ENCODE data around the gene C8G.

C8G gene

GRCh38 chr9:136944519-136945332 is at the start of gene C8G, which contains the start of gene FBXW5:
Gene C8G, plus strand, starts transcription at chr9:136945243. Its CDS starts 78 bp downstream, at chr9:136945321.
Gene FBXW5, minus strand, starts transcription at chr9:136944738. Its CDS starts 655 bp downstream, at chr9:136944083.
- peak; percentile 87 to 89 for DNase-seq

- DNase-seq = no peak
Observed at GRCh38 chr9:136896027-136896426, 49.0 kb upstream of the C8G start.

- DNase-seq = no peak
Observed at GRCh38 chr9:136898483-136899100, 46.5 kb upstream of the C8G start.

- no peak for DNase-seq
Observed at GRCh38 chr9:136899196-136899595, 45.8 kb upstream of the C8G start.

GRCh38 chr9:136900556-136900955 is 44.5 kb upstream of the C8G start:
- DNase-seq = no peak

GRCh38 chr9:136900988-136901515 is 44.0 kb upstream of the C8G start:
- no peak for DNase-seq

- DNase-seq = no peak
Observed at GRCh38 chr9:136901516-136902258, 43.4 kb upstream of the C8G start.

- DNase-seq = no peak
Observed at GRCh38 chr9:136902259-136902821, 42.7 kb upstream of the C8G start.

- no peak for DNase-seq
Observed at GRCh38 chr9:136903041-136903554, 41.9 kb upstream of the C8G start.

- DNase-seq = no peak
Observed at GRCh38 chr9:136906266-136906665, 38.8 kb upstream of the C8G start.

- DNase-seq = no peak
Observed at GRCh38 chr9:136907011-136907914, 37.8 kb upstream of the C8G start.

- DNase-seq = no peak
Observed at GRCh38 chr9:136910197-136910900, 34.7 kb upstream of the C8G start.

- DNase-seq = no peak
Observed at GRCh38 chr9:136910901-136911245, 34.2 kb upstream of the C8G start.

GRCh38 chr9:136913701-136914438 is 31.2 kb upstream of the C8G start:
- no peak for DNase-seq

- no peak for DNase-seq
Observed at GRCh38 chr9:136915632-136916329, 29.3 kb upstream of the C8G start.

- DNase-seq = no peak
Observed at GRCh38 chr9:136916330-136917184, 28.5 kb upstream of the C8G start.

GRCh38 chr9:136917902-136918301 is 27.1 kb upstream of the C8G start:
- DNase-seq = no peak

GRCh38 chr9:136920069-136920468 is 25.0 kb upstream of the C8G start:
- DNase-seq = no peak

Data from Kasumi-1 (cell line).